GM12873 (cell line): Measurements from ENCODE around the gene PADI1.

Experiments
- TF ChIP-seq, protein P1 (sequence below): IDR thresholded peaks from 2 replicates; pipeline ENCODE4 v1.5.1; 2012; ENCODE audit warnings: low read depth, mild to moderate bottlenecking, moderate library complexity, low read length, control low read depth; ENCODE audit not compliant: insufficient read depth; ENCODE audit errors: missing control alignments

The PADI1 gene

DNA sequence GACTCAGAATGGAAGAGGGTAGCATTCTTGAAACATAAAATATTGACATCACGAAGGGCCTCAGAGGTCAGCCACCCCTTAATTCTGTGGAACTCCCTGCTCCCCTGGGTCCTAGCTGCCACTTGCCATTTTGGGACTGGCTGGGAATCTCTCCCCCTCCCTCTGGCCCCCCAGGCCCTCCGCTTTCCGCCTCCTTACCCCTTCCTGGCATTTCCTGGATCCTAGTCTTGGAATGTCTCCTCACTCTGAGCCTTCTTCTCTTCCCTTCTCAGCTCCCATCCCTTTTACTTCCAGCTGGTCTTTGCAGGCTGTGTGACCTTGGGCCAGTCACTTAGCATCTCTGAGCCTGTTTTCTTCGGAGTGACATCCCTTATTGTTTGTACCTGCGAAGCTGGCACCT lies 4.5 kb downstream of the PADI1 start:
- TF ChIP-seq, protein P1, sequence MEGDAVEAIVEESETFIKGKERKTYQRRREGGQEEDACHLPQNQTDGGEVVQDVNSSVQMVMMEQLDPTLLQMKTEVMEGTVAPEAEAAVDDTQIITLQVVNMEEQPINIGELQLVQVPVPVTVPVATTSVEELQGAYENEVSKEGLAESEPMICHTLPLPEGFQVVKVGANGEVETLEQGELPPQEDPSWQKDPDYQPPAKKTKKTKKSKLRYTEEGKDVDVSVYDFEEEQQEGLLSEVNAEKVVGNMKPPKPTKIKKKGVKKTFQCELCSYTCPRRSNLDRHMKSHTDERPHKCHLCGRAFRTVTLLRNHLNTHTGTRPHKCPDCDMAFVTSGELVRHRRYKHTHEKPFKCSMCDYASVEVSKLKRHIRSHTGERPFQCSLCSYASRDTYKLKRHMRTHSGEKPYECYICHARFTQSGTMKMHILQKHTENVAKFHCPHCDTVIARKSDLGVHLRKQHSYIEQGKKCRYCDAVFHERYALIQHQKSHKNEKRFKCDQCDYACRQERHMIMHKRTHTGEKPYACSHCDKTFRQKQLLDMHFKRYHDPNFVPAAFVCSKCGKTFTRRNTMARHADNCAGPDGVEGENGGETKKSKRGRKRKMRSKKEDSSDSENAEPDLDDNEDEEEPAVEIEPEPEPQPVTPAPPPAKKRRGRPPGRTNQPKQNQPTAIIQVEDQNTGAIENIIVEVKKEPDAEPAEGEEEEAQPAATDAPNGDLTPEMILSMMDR, result no peak

DNA sequence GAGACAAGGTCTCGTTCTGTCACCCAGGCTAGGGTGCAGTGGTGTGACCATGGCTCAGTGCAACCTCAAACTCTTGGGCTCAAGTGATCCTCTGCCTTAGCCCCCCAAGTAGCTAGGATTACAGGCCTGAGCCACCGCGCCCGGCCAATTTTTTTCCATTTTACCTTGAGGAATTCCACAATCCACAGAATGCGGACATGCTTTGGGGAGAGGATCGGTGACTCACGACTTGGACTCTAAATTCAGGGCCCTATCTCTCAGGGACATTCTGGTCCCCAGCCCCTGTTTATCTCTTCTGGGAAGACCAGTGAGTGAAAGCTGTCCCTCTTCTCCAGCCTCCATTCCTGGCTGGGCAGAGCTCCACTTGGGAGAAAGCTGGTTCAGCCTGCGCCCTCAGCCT lies 5.2 kb downstream of the PADI1 start:
- TF ChIP-seq, protein P1, result no peak

DNA sequence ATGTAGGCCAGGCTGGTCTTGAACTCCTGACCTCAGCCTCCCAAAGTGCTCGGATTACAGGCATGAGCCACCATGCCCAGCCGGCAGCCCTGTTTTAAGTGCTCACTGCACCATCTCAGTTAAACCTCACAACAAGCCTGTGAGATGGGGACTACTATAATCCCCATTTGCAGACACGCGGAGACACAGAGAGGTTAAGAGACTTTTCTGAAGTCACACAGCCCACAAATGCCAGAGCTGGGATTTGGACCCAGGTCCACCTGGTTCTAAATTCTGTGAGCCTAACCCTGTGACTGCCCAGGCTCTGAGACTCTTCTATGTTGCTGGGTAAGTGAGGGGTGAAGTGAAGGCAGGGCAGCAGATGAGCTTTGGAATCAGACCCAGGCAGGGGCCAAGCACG lies 6.4 kb downstream of the PADI1 start:
- TF ChIP-seq, protein P1, result no peak

DNA sequence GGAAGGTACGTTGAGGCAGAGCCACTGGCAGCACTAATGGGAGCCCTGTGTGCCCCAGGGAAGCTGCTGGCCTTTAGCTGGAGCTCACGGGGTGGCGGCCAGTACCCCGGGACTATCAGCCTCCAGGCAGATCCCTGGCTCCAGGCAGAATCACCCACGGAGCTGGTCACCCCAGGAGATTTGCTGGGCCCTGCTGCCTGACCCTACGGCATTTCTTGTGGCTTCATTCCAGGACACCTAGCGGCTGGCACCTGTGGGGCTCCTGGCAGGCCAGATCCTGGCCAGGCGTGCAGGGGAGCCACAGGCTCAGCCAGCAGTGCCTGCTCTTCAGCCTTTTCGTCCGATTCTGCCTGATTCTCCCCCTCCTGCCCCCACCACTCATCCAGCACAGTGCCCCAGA lies 7.1 kb downstream of the PADI1 start:
- TF ChIP-seq, protein P1, result no peak

DNA sequence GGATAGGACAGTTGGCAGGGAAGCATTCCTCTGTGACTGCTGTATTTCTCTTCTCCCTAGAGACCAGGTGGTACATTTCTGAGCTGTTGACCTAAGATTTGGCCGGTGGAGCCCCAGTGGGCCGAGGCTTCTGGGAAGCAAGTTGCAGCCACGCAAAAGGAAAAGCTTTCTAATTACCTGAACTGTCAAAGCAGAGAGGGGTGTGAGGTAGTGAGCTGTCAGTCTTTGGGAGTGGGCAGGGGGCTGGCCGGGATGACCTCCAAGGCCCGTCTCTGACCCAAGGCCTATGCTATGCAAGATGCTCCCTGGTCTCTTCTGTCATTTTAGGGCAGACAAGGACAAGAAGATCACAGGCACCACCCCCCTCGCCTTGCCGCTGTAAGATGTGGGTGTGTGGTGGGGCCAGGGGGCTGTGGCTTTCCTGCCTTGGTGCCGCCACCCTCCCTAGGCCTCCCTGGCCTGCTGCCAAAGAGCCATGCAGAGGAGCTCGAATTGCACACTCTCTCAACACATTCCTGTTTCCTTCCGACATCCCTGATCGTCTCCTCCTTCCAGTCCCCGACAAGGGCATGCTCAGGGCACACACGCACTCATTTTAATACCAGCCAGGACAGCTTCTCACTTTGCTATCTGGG lies 7.7 kb downstream of the PADI1 start:
- TF ChIP-seq, protein P1, result no peak

DNA sequence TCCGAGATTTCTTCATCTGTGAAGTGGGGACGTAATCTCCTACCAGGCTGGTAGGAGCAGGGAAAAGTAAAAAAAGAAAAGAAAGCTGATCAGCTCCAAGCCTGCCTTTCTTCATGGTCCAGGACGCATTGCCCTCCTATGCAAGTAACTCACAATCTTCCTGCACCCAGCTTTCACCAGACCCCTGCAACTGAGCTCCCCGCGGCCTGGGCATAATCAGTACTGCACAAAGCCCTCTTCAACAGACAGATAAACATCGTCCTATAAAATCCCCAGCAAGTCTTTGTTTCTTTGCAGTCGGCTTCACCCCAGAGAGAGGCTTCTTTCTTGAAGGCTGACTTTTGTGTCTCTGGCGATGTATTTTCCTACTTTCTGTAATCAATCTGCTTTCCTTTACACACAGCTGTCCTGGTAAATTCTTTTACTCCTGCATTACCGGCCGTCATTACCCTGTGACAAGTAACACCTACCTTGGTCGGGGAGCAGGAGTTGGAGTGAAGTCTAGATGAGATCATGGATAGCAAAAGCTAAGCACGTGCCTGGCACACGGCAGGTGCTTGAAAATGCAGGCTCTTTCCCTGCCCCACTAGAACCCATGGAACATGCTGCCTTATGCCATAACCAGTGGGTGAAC lies 8.3 kb downstream of the PADI1 start:
- TF ChIP-seq, protein P1, result no peak

DNA sequence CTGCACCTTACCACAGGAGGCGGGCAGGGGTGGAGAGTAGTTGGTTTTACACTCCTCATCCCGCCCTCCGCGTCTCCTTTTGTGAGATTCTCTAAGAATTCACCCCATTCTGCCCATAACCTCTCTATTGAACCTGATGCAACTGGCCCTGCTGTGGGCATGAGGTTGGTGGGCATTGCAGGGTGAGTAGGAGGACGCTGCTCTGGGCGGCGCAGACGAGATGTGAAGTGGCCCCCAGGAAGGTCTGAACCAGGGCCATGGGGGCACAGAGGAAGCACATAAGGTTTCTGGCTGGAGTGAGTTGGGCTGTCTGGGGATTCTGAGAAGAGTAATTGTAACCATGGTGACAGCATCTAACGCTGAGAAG lies 8.8 kb downstream of the PADI1 start:
- TF ChIP-seq, protein P1, result no peak
